ENCODE data around the gene CXCL5.

DNA sequence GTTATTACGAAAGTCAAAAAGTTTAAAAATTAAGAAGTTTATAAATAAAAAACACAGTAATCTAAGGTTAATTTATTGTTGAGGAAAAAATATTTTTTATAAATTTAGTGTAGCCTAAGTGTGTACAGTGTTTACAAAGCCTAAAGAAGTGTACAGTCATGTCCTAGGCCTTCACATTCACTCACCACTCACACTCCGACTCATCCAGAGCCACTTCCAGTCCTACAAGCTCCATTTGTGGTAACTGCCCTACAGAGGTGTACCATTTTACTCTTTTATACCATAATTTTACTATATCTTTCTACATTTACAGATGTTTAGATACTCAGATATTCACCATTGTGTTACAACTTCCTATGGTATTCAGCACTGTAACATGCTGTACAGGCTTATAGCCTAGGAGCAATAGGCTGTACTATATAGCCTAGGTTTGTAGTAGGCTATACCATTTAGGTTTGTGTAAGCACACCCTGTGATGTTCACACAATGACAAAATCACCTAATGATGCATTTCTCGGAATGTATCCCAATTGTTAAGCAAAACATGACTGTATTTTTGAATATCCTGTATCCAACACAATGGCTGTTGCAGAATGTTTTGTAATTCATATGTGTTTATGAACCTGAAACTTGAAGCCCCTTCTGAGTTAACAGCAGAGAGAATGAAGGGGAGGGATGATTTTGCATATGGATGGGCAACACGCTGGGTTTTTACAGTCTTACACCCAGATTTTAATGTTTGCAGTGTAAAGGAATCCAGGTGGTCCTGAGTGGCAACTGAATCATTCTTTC, 13.5 kb downstream of the CXCL5 start:
- TF ChIP-seq TAF1 (IDR thresholded peaks at IDR 0.05; ENCODE audit: borderline replicate concordance, insufficient read depth, low read length): no peak
- TF ChIP-seq, protein P1, sequence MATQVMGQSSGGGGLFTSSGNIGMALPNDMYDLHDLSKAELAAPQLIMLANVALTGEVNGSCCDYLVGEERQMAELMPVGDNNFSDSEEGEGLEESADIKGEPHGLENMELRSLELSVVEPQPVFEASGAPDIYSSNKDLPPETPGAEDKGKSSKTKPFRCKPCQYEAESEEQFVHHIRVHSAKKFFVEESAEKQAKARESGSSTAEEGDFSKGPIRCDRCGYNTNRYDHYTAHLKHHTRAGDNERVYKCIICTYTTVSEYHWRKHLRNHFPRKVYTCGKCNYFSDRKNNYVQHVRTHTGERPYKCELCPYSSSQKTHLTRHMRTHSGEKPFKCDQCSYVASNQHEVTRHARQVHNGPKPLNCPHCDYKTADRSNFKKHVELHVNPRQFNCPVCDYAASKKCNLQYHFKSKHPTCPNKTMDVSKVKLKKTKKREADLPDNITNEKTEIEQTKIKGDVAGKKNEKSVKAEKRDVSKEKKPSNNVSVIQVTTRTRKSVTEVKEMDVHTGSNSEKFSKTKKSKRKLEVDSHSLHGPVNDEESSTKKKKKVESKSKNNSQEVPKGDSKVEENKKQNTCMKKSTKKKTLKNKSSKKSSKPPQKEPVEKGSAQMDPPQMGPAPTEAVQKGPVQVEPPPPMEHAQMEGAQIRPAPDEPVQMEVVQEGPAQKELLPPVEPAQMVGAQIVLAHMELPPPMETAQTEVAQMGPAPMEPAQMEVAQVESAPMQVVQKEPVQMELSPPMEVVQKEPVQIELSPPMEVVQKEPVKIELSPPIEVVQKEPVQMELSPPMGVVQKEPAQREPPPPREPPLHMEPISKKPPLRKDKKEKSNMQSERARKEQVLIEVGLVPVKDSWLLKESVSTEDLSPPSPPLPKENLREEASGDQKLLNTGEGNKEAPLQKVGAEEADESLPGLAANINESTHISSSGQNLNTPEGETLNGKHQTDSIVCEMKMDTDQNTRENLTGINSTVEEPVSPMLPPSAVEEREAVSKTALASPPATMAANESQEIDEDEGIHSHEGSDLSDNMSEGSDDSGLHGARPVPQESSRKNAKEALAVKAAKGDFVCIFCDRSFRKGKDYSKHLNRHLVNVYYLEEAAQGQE (IDR thresholded peaks at IDR 0.05; ENCODE audit: insufficient read depth in 1 of 2, low read depth in 2 of 2, low read length in 2 of 2): no peak
